GM19463 (cell line): ENCODE measurements around the gene GCC1.

Experiments used
- ATAC-seq: cut with Tn5 transposase; IDR thresholded peaks from one replicate; pipeline ENCODE4 v1.9.1; 2021; ENCODE audit warnings: mild to moderate bottlenecking, moderate library complexity; ENCODE audit not compliant: unreplicated experiment

The GCC1 gene

DNA sequence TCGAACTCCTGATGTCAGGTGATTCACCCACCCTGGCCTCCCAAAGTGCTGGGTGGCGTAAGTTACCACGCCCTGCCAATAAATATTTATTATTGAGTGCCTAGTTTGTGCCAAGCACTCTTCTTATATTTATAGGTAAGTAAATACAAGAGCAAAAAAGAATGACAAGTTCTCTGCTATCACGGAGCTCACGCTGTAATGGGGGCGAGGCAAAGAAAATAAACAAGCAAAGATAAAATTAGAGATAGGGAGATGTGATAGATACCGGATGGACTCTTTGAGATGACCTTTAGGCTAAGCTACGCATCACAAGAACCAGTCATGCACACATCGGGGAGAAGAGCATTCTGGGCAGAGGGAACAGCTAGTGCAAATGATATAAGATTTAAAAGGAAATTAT, 46.3 kb downstream of the GCC1 start:
- ATAC-seq: no peak

DNA sequence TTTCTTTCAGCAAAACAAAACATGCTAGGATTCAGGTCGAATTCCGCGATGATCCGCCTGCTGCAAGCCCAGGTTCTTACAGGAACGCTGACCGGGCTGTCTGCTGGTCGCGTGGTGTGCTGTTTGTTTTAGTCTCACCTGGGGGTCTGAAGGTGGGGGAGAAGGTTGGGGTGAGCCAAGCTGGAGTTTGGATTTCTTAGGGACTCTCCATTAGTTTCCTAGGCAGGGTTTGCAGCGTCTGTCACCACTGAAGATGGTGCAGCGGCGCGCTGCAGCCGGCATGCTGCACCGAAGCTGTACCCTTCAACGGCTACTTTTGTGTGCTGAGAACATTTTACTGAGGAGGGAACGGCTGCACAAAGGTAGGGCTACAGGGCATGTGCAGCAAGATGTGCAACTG, 48.7 kb downstream of the GCC1 start:
- ATAC-seq: no peak

DNA sequence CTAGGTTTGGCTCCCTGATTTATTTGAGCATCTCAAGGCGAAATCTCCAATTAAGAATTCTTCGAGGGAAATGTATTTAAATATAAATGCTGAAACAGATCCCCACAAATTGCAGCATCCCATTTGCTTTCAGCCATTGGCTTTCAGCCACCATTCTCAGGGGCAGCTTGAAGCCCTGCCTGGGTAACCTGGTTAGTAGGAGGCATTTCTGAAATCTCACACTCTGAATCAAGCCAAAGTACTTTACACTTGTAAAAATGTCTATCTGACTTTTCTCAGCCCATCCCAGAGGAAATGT, 49.1 kb downstream of the GCC1 start:
- no peak for ATAC-seq

DNA sequence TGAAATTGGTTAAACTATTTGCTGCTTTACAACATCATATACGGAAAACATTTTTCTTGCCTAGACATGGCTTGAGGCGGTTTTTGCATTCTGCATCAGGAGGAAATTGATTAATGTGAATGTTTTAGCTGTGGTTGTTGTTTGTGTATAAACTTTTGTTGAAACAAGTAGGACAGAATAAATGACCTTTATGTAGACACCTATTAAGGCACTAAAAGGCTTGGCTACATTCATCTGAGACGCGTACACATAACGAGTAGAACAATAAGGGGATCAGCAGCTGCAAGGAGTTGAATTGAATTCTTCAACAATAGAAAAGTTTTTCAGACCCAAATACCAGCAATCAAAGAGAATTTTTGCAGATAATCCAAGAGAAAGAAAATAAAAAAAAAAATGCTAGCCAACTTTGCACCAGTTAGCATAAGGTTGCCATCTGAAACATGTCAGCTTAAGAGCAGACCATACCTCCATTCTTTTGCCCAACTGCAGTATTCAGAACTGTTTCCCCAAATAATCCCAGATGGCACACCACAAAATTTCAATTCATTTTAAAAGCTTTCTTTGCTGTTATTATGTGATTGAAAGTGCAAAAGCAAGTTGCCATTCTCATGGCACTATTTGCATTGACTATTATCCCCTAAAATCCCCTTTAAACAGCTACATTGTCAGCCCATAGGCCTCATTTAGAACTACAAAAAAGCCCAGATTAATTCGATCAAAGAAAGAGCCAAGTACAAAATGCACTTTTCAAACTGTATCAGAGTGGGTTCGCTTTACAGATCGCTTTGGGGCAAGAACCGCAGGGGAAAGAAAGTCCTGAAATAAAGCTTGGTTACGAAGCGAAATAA, 49.6 kb downstream of the GCC1 start:
- ATAC-seq: no peak

DNA sequence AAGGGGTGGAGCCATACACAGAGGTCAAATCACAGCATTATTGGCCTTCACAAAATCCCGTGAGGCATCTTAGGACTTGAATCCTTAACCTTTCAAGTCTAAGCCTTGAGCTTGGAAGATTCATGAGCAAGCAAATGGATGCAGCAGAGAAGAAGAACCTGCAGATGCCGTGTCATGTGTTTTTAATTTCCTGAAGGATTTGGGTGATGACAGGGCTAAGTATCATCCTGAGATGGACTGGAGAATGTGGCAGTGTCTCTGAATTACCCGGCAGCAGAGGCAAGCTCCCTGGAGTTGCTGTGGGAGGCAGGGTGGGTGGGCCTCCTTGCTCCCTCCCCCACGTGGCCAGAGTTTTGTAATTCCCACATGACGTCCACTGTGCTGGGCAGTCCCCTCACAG, 50.8 kb downstream of the GCC1 start:
- ATAC-seq: no peak

DNA sequence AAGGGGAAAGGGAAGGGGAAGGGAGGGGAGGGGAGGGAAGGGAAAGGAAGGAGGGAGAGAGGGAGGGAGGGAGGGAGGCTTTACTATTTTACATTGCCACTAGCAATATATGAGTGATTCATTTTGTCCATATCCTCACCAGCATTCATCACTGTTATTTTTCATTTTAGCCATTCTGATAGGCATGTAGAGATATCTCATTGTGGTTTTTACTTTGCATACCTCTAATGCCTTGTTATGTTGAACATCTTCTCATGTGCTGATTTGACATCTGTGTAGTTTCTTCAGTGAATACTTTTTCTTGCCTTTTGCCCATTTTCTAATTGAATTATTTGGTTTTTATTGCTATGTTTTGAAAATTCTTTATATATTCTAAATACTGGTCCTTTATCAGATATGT, 52.7 kb downstream of the GCC1 start:
- no peak for ATAC-seq

DNA sequence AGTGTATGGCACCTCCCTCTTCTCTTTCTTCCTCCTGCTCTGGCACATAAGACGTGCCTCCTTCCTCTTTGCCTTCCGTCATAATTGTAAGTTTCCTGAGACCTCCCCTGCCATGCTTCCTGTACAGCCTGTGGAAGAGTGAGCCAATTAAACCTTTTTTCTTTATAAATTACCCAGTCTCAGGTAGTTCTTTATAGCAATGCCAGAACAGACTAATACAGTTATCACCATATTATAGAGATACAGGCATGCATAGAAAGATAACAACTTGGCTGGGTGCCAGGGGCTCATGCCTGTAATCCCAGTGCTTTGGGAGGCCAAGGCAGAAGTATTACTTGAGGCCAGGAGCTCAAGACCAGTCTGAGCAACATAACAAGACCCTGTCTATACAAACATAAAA, 53.2 kb downstream of the GCC1 start:
- no peak for ATAC-seq
